Caco-2 (cell line): ENCODE data around the gene CPB2. TPM values are rescaled to one million over a fixed set of nuclear protein-coding genes. Genes with fewer than 3 reads are reported as not detected.
A peak's percentile ranks its signal among the peaks of the same experiment; 100 is the strongest.

Source experiments
- BruUV-seq: library from RNA; stranded (reverse); fragments of 400-500 nt; replicated peaks from 2 replicates; lab custom pipeline; 2021; lab: Mats Ljungman, UMichigan
- CTCF ChIA-PET: fragments of 300-600 bp; sonication (Branson Sonifier 250); formaldehyde crosslinking; loops from one replicate; lab custom pipeline; 2022; ENCODE audit warnings: antibody characterized with exemption; lab: Charles Lee
- POLR2A ChIA-PET: fragments of 300-600 bp; sonication (Branson Sonifier 250); formaldehyde crosslinking; loops from one replicate; lab custom pipeline; 2022; ENCODE audit warnings: antibody characterized with exemption; lab: Charles Lee
- DNase-seq, 2 experiments: peaks; one replicate each; pipeline versions ENCODE4 v3.0.0 to v3.0.0-alpha.2; 2020 to 2022
- H3K27me3 ChIP-seq: replicated peaks from 2 replicates; pipeline ENCODE4 v1.6.0; 2011; ENCODE audit warnings: low read length; ENCODE audit not compliant: control insufficient read depth, insufficient read depth
- H3K36me3 ChIP-seq: 2 replicates; pipeline ENCODE4 v1.5.1; 2011; ENCODE audit warnings: low read length; ENCODE audit not compliant: control insufficient read depth, insufficient read depth
- H3K4me1 ChIP-seq: fragments of 250-450 bp; sonication (Bioruptor Pico); 2 replicates; pipeline ENCODE4 v1.5.1; 2020; ENCODE audit warnings: mild to moderate bottlenecking
- H3K4me3 ChIP-seq: 2 replicates; pipeline ENCODE4 v1.5.1; 2011; ENCODE audit warnings: low read depth, mild to moderate bottlenecking, control low read depth, low read length
- H3K9me3 ChIP-seq: fragments of 250-450 bp; sonication (Bioruptor Pico); 2 replicates; pipeline ENCODE4 v1.5.1; 2020; ENCODE audit warnings: mild to moderate bottlenecking, moderate library complexity
- H3K27ac Mint-ChIP-seq: one replicate; pipeline ENCODE4 v1.8.0; 2022; ENCODE audit warnings: mixed read lengths; ENCODE audit not compliant: unreplicated experiment
- H3K27me3 Mint-ChIP-seq: one replicate; pipeline ENCODE4 v1.8.0; 2022; ENCODE audit warnings: mixed read lengths; ENCODE audit not compliant: insufficient read depth, unreplicated experiment
- H3K36me3 Mint-ChIP-seq: one replicate; pipeline ENCODE4 v1.8.0; 2022; ENCODE audit warnings: mild to moderate bottlenecking, mixed read lengths; ENCODE audit not compliant: insufficient read depth, unreplicated experiment
- H3K4me1 Mint-ChIP-seq: one replicate; pipeline ENCODE4 v1.8.0; 2022; ENCODE audit warnings: low read depth, mixed read lengths; ENCODE audit not compliant: unreplicated experiment
- H3K4me3 Mint-ChIP-seq: one replicate; pipeline ENCODE4 v1.8.0; 2022; ENCODE audit warnings: mild to moderate bottlenecking, moderate library complexity, mixed read lengths; ENCODE audit not compliant: unreplicated experiment
- H3K9me3 Mint-ChIP-seq: one replicate; pipeline ENCODE4 v1.8.0; 2022; ENCODE audit warnings: mixed read lengths; ENCODE audit not compliant: unreplicated experiment
- CTCF ChIP-seq, 2 experiments: fragments of 200-600 bp in 1 of 2; IDR thresholded peaks; 1 replicate in 1 of 2; 2 replicates in 1 of 2; pipeline versions ENCODE4 v1.5.1 to v1.8.0; 2011 to 2022; ENCODE audit warnings: antibody characterized with exemption in 1 of 2, control low read depth in 1 of 2, inconsistent platforms in 1 of 2, low read depth in 1 of 2, low read length in 1 of 2, mild to moderate bottlenecking in 1 of 2, moderate library complexity in 1 of 2; ENCODE audit not compliant: insufficient read depth in 1 of 2, severe bottlenecking in 1 of 2, unreplicated experiment in 1 of 2
- intact Hi-C: fragments of 100-400 bp; cut with micrococcal nuclease; formaldehyde crosslinking; loops from one replicate; pipeline ENCODE4 v1.10.0; 2022; ENCODE audit not compliant: unreplicated experiment
- total RNA-seq: library from RNA; stranded (reverse); gene quantifications from 2 replicates; pipeline ENCODE4 v1.2.3, GENCODE V29; 2022

Gene CPB2
- total RNA-seq, 1 experiment from 2014 or later = 0.18 TPM

- no peak overlapping the region for H3K4me3 ChIP-seq
- H3K27me3 ChIP-seq = no peaks in the 10 kb centered on the region
- H3K9me3 Mint-ChIP-seq = no peaks in the 10 kb centered on the region
- H3K36me3 Mint-ChIP-seq = no peaks in the 10 kb centered on the region
- TF ChIP-seq CTCF (IDR thresholded peaks at IDR 0.05; ENCODE audit: insufficient read depth in 1 of 2, low read depth in 1 of 2, low read length in 1 of 2, severe bottlenecking in 1 of 2, unreplicated experiment in 1 of 2) = no peak
- H3K9me3 ChIP-seq = no peaks in the 10 kb centered on the region
- H3K4me3 Mint-ChIP-seq = no peak overlapping the region
- CTCF ChIA-PET = interaction anchor here (1.3 kb wide), 1 partner anchor 31 kb away, joined by 4 read pairs; no protein-coding TSS in a partner anchor
- intact Hi-C loops = no loop called here
- no peaks in the 10 kb centered on the region for H3K36me3 ChIP-seq
- no peak overlapping the region for H3K27ac Mint-ChIP-seq
- H3K27me3 Mint-ChIP-seq = no peaks in the 10 kb centered on the region
- H3K4me1 Mint-ChIP-seq = peaks cover 17% of the 10 kb centered on the region
- peaks cover 16% of the 10 kb centered on the region for H3K4me1 ChIP-seq
- no TSS peak for BruUV-seq
- POLR2A ChIA-PET = no interaction called here
- DNase-seq = no peak
Observed at GRCh38 chr13:46129124-46129523, 24.3 kb upstream of the CPB2 start.

GRCh38 chr13:46127358-46128023 is 22.7 kb upstream of the CPB2 start:
- Histone ChIP-seq H3K4me3 (no peak overlapping the region), H3K9me3 (no peaks in the 10 kb centered on the region), H3K27me3 (no peaks in the 10 kb centered on the region), H3K4me1 (peaks cover 12% of the 10 kb centered on the region), H3K36me3 (no peaks in the 10 kb centered on the region)
- no peak overlapping the region for H3K4me3 Mint-ChIP-seq
- no TSS peak for BruUV-seq
- DNase-seq = no peak
- ChIA-PET CTCF (interaction anchor here (1.5 to 1.8 kb wide), 4 partner anchors 15 to 320 kb away, joined by 5 to 16 read pairs (median 8); partner anchors contain the start of gene ZC3H13), POLR2A (interaction anchor here (0.6 to 1.0 kb wide), 2 partner anchors 10 to 16 kb away, joined by 3 read pairs; no protein-coding TSS in a partner anchor)
- peaks cover 7% of the 10 kb centered on the region for H3K4me1 Mint-ChIP-seq
- intact Hi-C loops = no loop called here
- H3K9me3 Mint-ChIP-seq = no peaks in the 10 kb centered on the region
- H3K27me3 Mint-ChIP-seq = no peaks in the 10 kb centered on the region
- no peak for TF ChIP-seq CTCF (IDR thresholded peaks at IDR 0.05; ENCODE audit: insufficient read depth in 1 of 2, low read depth in 1 of 2, low read length in 1 of 2, severe bottlenecking in 1 of 2, unreplicated experiment in 1 of 2)
- H3K27ac Mint-ChIP-seq = no peak overlapping the region
- no peaks in the 10 kb centered on the region for H3K36me3 Mint-ChIP-seq

- no peak overlapping the region for H3K4me3 Mint-ChIP-seq
- TF ChIP-seq CTCF (IDR thresholded peaks at IDR 0.05; ENCODE audit: insufficient read depth in 1 of 2, low read depth in 1 of 2, low read length in 1 of 2, severe bottlenecking in 1 of 2, unreplicated experiment in 1 of 2) = peak; percentile 88 to 93
- Histone ChIP-seq H3K4me1 (peaks cover 12% of the 10 kb centered on the region), H3K27me3 (no peaks in the 10 kb centered on the region), H3K36me3 (no peaks in the 10 kb centered on the region), H3K4me3 (no peak overlapping the region), H3K9me3 (no peaks in the 10 kb centered on the region)
- DNase-seq = peak; percentile 74 to 83
- H3K27me3 Mint-ChIP-seq = no peaks in the 10 kb centered on the region
- intact Hi-C loops = loop anchor here (1.0 kb wide), 5 partner anchors 34 to 319 kb away; partner anchors contain the start of gene ZC3H13
- ChIA-PET POLR2A (interaction anchor here (0.6 to 1.0 kb wide), 2 partner anchors 11 to 16 kb away, joined by 3 read pairs; no protein-coding TSS in a partner anchor), CTCF (interaction anchor here (0.6 to 1.8 kb wide), 15 partner anchors 8 to 342 kb away, joined by 3 to 16 read pairs (median 5); partner anchors contain the start of gene ZC3H13)
- peaks cover 7% of the 10 kb centered on the region for H3K4me1 Mint-ChIP-seq
- no TSS peak for BruUV-seq
- no peaks in the 10 kb centered on the region for H3K9me3 Mint-ChIP-seq
- H3K36me3 Mint-ChIP-seq = no peaks in the 10 kb centered on the region
- no peak overlapping the region for H3K27ac Mint-ChIP-seq
Observed at GRCh38 chr13:46126552-46127357, 21.9 kb upstream of the CPB2 start.
